Calu3 (cell line): ENCODE data around the gene SRSF11. TPM values are rescaled to one million over a fixed set of nuclear protein-coding genes. Genes with fewer than 3 reads are reported as not detected.

ENCODE experiments used
- BruUV-seq: library from RNA; stranded (reverse); fragments of 400-500 nt; replicated peaks from 2 replicates; lab custom pipeline; 2021; lab: Mats Ljungman, UMichigan
- CTCF ChIA-PET: fragments of 300-600 bp; sonication (Branson Sonifier 250); formaldehyde crosslinking; loops from one replicate; lab custom pipeline; 2022; ENCODE audit warnings: antibody characterized with exemption; lab: Charles Lee
- DNase-seq: peaks from one replicate; pipeline ENCODE4 v3.0.0; 2022
- H3K27ac Mint-ChIP-seq: one replicate; pipeline ENCODE4 v1.8.0; 2022; ENCODE audit warnings: mixed read lengths; ENCODE audit not compliant: unreplicated experiment
- H3K27me3 Mint-ChIP-seq: one replicate; pipeline ENCODE4 v1.8.0; 2022; ENCODE audit warnings: mixed read lengths; ENCODE audit not compliant: unreplicated experiment
- H3K36me3 Mint-ChIP-seq: one replicate; pipeline ENCODE4 v1.8.0; 2022; ENCODE audit warnings: mild to moderate bottlenecking, moderate library complexity, mixed read lengths; ENCODE audit not compliant: insufficient read depth, unreplicated experiment
- H3K4me1 Mint-ChIP-seq: one replicate; pipeline ENCODE4 v1.8.0; 2022; ENCODE audit warnings: mild to moderate bottlenecking, low read depth, mixed read lengths; ENCODE audit not compliant: unreplicated experiment
- H3K4me3 Mint-ChIP-seq: one replicate; pipeline ENCODE4 v1.8.0; 2022; ENCODE audit warnings: mild to moderate bottlenecking, low read depth, moderate library complexity, mixed read lengths; ENCODE audit not compliant: unreplicated experiment
- H3K9me3 Mint-ChIP-seq: one replicate; pipeline ENCODE4 v1.8.0; 2022; ENCODE audit warnings: low read depth, mixed read lengths; ENCODE audit not compliant: unreplicated experiment
- CTCF ChIP-seq: fragments of 200-600 bp; IDR thresholded peaks from one replicate; pipeline ENCODE4 v1.8.0; 2022; ENCODE audit warnings: antibody characterized with exemption; ENCODE audit not compliant: unreplicated experiment
- intact Hi-C: fragments of 100-400 bp; cut with micrococcal nuclease; formaldehyde crosslinking; loops from one replicate; pipeline ENCODE4 v1.10.0; 2022; ENCODE audit not compliant: unreplicated experiment
- total RNA-seq: library from RNA; stranded (reverse); gene quantifications from 2 replicates; pipeline ENCODE4 v1.2.3, GENCODE V29; 2022

The SRSF11 gene
- total RNA-seq, 1 experiment from 2014 or later: 143 TPM

DNA sequence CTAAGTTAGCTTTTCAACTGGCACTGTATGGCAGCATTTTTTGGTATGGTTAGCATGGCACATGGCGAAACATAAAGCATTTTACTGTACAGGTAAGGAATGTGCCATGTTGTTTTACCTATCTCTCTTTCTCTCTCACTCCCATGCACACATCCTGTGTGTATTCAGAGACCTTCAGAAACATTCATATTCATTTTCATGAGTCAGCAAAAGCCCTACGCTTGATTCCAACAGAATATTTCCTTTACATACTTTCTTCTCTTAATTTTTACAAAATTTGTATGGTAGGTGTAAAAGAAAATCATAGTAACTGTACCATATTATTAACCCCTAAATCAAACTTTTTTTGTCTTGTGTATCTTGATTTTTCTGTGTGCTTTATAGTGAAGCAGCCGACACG, 10.3 kb downstream of the SRSF11 start:
- intact Hi-C loops: no loop called here
- CTCF ChIA-PET: no interaction called here
- no peak for TF ChIP-seq CTCF
- no peak overlapping the region for H3K4me3 Mint-ChIP-seq
- H3K4me1 Mint-ChIP-seq: no peaks in the 10 kb centered on the region
- BruUV-seq: no TSS peak
- no peaks in the 10 kb centered on the region for H3K27me3 Mint-ChIP-seq
- peaks cover 53% of the 10 kb centered on the region for H3K36me3 Mint-ChIP-seq
- DNase-seq: no peak
- H3K9me3 Mint-ChIP-seq: no peaks in the 10 kb centered on the region
- H3K27ac Mint-ChIP-seq: no peak overlapping the region

GRCh38 chr1:70234733-70235132, 13.6 kb downstream of the SRSF11 start:
- Mint-ChIP-seq H3K36me3 (peaks cover 70% of the 10 kb centered on the region), H3K4me1 (no peaks in the 10 kb centered on the region), H3K27me3 (no peaks in the 10 kb centered on the region), H3K27ac (no peak overlapping the region), H3K9me3 (no peaks in the 10 kb centered on the region), H3K4me3 (no peak overlapping the region)
- CTCF ChIA-PET: interaction anchor here (1.2 kb wide), 1 partner anchor 176 kb away, joined by 3 read pairs; the partner anchor contains the start of gene CTH
- intact Hi-C loops: no loop called here
- BruUV-seq: no TSS peak
- DNase-seq: no peak
- TF ChIP-seq CTCF: no peak

GRCh38 chr1:70239940-70240339, 18.8 kb downstream of the SRSF11 start:
- Mint-ChIP-seq H3K4me3 (no peak overlapping the region), H3K9me3 (no peaks in the 10 kb centered on the region), H3K4me1 (no peaks in the 10 kb centered on the region), H3K27ac (no peak overlapping the region), H3K36me3 (peaks cover 72% of the 10 kb centered on the region), H3K27me3 (no peaks in the 10 kb centered on the region)
- intact Hi-C loops: loop anchor here (10.0 kb wide), 1 partner anchor 275 kb away; no protein-coding TSS in a partner anchor
- no TSS peak for BruUV-seq
- CTCF ChIA-PET: no interaction called here
- no peak for DNase-seq
- TF ChIP-seq CTCF: no peak

- intact Hi-C loops: loop anchor here (10.0 kb wide), 1 partner anchor 268 kb away; no protein-coding TSS in a partner anchor
- BruUV-seq: no TSS peak
- Mint-ChIP-seq H3K4me3 (no peak overlapping the region), H3K27me3 (no peaks in the 10 kb centered on the region), H3K4me1 (no peaks in the 10 kb centered on the region), H3K27ac (no peak overlapping the region), H3K36me3 (peaks cover 48% of the 10 kb centered on the region), H3K9me3 (no peaks in the 10 kb centered on the region)
- TF ChIP-seq CTCF: no peak
- DNase-seq: no peak
- CTCF ChIA-PET: no interaction called here
These were observed 25.9 kb downstream of the SRSF11 start for GRCh38 chr1:70247122-70247521.
